ENCODE results near the gene TIAM1. TPM values are rescaled to one million over a fixed set of nuclear protein-coding genes. Genes with fewer than 3 reads are reported as not detected.

TIAM1 gene
- total RNA-seq, 1 donor from 2014 or later, result 41.3 TPM

- Histone ChIP-seq H3K4me3 (peak overlapping the region in 1 of 2 donors; percentile 50), H3K9me3 (no peaks in the 10 kb centered on the region), H3K27ac (peak overlapping the region; percentile 21), H3K4me1 (peaks cover 16% of the 10 kb centered on the region), H3K36me3 (no peaks in the 10 kb centered on the region), H3K27me3 (no peaks in the 10 kb centered on the region)
- intact Hi-C loops (cut with DNase I), result no loop called here
- no peak for DNase-seq (ENCODE audit: extremely low spot score in 2 of 2)
- TF ChIP-seq CTCF (IDR thresholded peaks at IDR 0.05) (no peak), POLR2A (IDR thresholded peaks at IDR 0.05) (no peak), POLR2AphosphoS5 (IDR thresholded peaks at IDR 0.05; ENCODE audit: insufficient read depth in 1 of 2, low read depth in 1 of 2) (no peak)
Measured at GRCh38 chr21:31343030-31343510, 991 bp downstream of the TIAM1 start.

- no peak for DNase-seq (ENCODE audit: extremely low spot score in 2 of 2)
- Histone ChIP-seq H3K36me3 (no peaks in the 10 kb centered on the region), H3K4me3 (peak overlapping the region in 1 of 2 donors; percentile 50), H3K4me1 (peaks cover 16% of the 10 kb centered on the region), H3K27ac (no peak overlapping the region), H3K9me3 (no peaks in the 10 kb centered on the region), H3K27me3 (no peaks in the 10 kb centered on the region)
- TF ChIP-seq CTCF (IDR thresholded peaks at IDR 0.05) (no peak), POLR2AphosphoS5 (IDR thresholded peaks at IDR 0.05; ENCODE audit: insufficient read depth in 1 of 2, low read depth in 1 of 2) (peak in 1 of 2 donors; percentile 8)
- intact Hi-C loops (cut with DNase I), result no loop called here
Measured at GRCh38 chr21:31342348-31342747, 1.7 kb downstream of the TIAM1 start.

GRCh38 chr21:31340942-31341487 is 3.0 kb downstream of the TIAM1 start:
- no peak overlapping the region for H3K27ac ChIP-seq
- no peak for DNase-seq (ENCODE audit: extremely low spot score in 2 of 2)
- H3K36me3 ChIP-seq, result no peaks in the 10 kb centered on the region
- TF ChIP-seq POLR2A (IDR thresholded peaks at IDR 0.05) (no peak), CTCF (IDR thresholded peaks at IDR 0.05) (no peak), POLR2AphosphoS5 (IDR thresholded peaks at IDR 0.05; ENCODE audit: insufficient read depth in 1 of 2, low read depth in 1 of 2) (no peak)
- intact Hi-C loops (cut with DNase I), result no loop called here
- peaks cover 21% of the 10 kb centered on the region for H3K4me1 ChIP-seq
- H3K4me3 ChIP-seq, result no peak overlapping the region
- H3K27me3 ChIP-seq, result no peaks in the 10 kb centered on the region
- no peaks in the 10 kb centered on the region for H3K9me3 ChIP-seq

- TF ChIP-seq POLR2AphosphoS5 (IDR thresholded peaks at IDR 0.05; ENCODE audit: insufficient read depth in 1 of 2, low read depth in 1 of 2) (no peak), POLR2A (IDR thresholded peaks at IDR 0.05) (no peak), CTCF (IDR thresholded peaks at IDR 0.05) (no peak)
- no peaks in the 10 kb centered on the region for H3K9me3 ChIP-seq
- H3K4me1 ChIP-seq, result peaks cover 21% of the 10 kb centered on the region
- intact Hi-C loops (cut with DNase I), result no loop called here
- H3K4me3 ChIP-seq, result no peak overlapping the region
- H3K27me3 ChIP-seq, result no peaks in the 10 kb centered on the region
- H3K36me3 ChIP-seq, result no peaks in the 10 kb centered on the region
- no peak overlapping the region for H3K27ac ChIP-seq
- DNase-seq (ENCODE audit: extremely low spot score in 2 of 2), result no peak
Measured at GRCh38 chr21:31340514-31340913, 3.5 kb downstream of the TIAM1 start.

- Histone ChIP-seq H3K4me1 (peaks cover 21% of the 10 kb centered on the region), H3K4me3 (no peak overlapping the region), H3K27ac (no peak overlapping the region), H3K27me3 (no peaks in the 10 kb centered on the region), H3K9me3 (no peaks in the 10 kb centered on the region), H3K36me3 (no peaks in the 10 kb centered on the region)
- TF ChIP-seq CTCF (IDR thresholded peaks at IDR 0.05) (no peak), POLR2AphosphoS5 (IDR thresholded peaks at IDR 0.05; ENCODE audit: insufficient read depth in 1 of 2, low read depth in 1 of 2) (no peak), POLR2A (IDR thresholded peaks at IDR 0.05) (no peak)
- intact Hi-C loops (cut with DNase I), result no loop called here
- DNase-seq (ENCODE audit: extremely low spot score in 2 of 2), result no peak
Measured at GRCh38 chr21:31339721-31340120, 4.3 kb downstream of the TIAM1 start.

All from vagina (tissue), 2 donors.